ENCODE data around the gene OR2AK2.
"Not testable (repeated sequence)": the region's sequence is repeated elsewhere in the genome, so short reads cannot be mapped to it uniquely, and the experiment has no call there.

Gene OR2AK2

GRCh38 chr1:247936415-247936814 lies 28.6 kb upstream of the OR2AK2 start:
- TF ChIP-seq EZH2phosphoT487 (IDR thresholded peaks at IDR 0.05; ENCODE audit: low read length) (no peak), EZH2 (optimal IDR thresholded peaks at IDR 0.05; ENCODE audit: low read depth, low read length) (no peak), CTCF (IDR thresholded peaks at IDR 0.05; ENCODE audit: low read length) (no peak)
- H3K9ac ChIP-seq (ENCODE audit: low read length), result no peak overlapping the region
- no peaks in the 10 kb centered on the region for H3F3A ChIP-seq (ENCODE audit: insufficient read depth, low read length)
- H3K9me3 ChIP-seq (replicated peaks; ENCODE audit: insufficient read depth, low read length), result no peaks in the 10 kb centered on the region
- no peak overlapping the region for H3K27ac ChIP-seq (ENCODE audit: low read length)
- DNase-seq, result no peak
- no peak overlapping the region for H3K4me3 ChIP-seq (ENCODE audit: low read length)
- H3K4me1 ChIP-seq (ENCODE audit: low read length), result no peaks in the 10 kb centered on the region
- H3K36me3 ChIP-seq (replicated peaks; ENCODE audit: insufficient read depth, low read length), result no peaks in the 10 kb centered on the region
- no peaks in the 10 kb centered on the region for H3K9me2 ChIP-seq (replicated peaks; ENCODE audit: insufficient read depth, low read length)
- no peaks in the 10 kb centered on the region for H3K27me3 ChIP-seq (replicated peaks; ENCODE audit: insufficient read depth, low read length)
- no peak overlapping the region for H2AFZ ChIP-seq (ENCODE audit: low read length)
- no peak overlapping the region for H3K4me2 ChIP-seq (ENCODE audit: low read depth, low read length)
- H4K20me1 ChIP-seq (ENCODE audit: insufficient read depth, low read length), result no peaks in the 10 kb centered on the region
- no peaks in the 10 kb centered on the region for H3K79me2 ChIP-seq (ENCODE audit: low read length)

GRCh38 chr1:247936965-247937734 lies 27.9 kb upstream of the OR2AK2 start:
- H3F3A ChIP-seq (ENCODE audit: insufficient read depth, low read length); H3K36me3 ChIP-seq (replicated peaks; ENCODE audit: insufficient read depth, low read length); H3K9me3 ChIP-seq (replicated peaks; ENCODE audit: insufficient read depth, low read length); H3K79me2 ChIP-seq (ENCODE audit: low read length); H2AFZ ChIP-seq (ENCODE audit: low read length); H3K27me3 ChIP-seq (replicated peaks; ENCODE audit: insufficient read depth, low read length); H3K27ac ChIP-seq (ENCODE audit: low read length); H3K4me1 ChIP-seq (ENCODE audit: low read length); H3K9me2 ChIP-seq (replicated peaks; ENCODE audit: insufficient read depth, low read length); H4K20me1 ChIP-seq (ENCODE audit: insufficient read depth, low read length): not testable (repeated sequence)
- Histone ChIP-seq H3K4me3 (ENCODE audit: low read length) (peak overlapping the region; percentile 60), H3K9ac (ENCODE audit: low read length) (peak overlapping the region; percentile 24; the same call in 1 of the 2 replicates), H3K4me2 (ENCODE audit: low read depth, low read length) (peak overlapping the region; percentile 35; the same call in 1 of the 2 replicates)
- TF ChIP-seq CTCF (IDR thresholded peaks at IDR 0.05; ENCODE audit: low read length), result peak; percentile 85
- DNase-seq, result peak; percentile 83

GRCh38 chr1:247942624-247943023 lies 22.4 kb upstream of the OR2AK2 start:
- Histone ChIP-seq H3K36me3 (replicated peaks; ENCODE audit: insufficient read depth, low read length) (no peaks in the 10 kb centered on the region), H3K4me3 (ENCODE audit: low read length) (no peak overlapping the region), H3K4me1 (ENCODE audit: low read length) (no peaks in the 10 kb centered on the region), H3F3A (ENCODE audit: insufficient read depth, low read length) (no peaks in the 10 kb centered on the region), H3K27me3 (replicated peaks; ENCODE audit: insufficient read depth, low read length) (no peaks in the 10 kb centered on the region), H3K4me2 (ENCODE audit: low read depth, low read length) (no peak overlapping the region), H4K20me1 (ENCODE audit: insufficient read depth, low read length) (no peaks in the 10 kb centered on the region), H3K9me3 (replicated peaks; ENCODE audit: insufficient read depth, low read length) (no peaks in the 10 kb centered on the region), H2AFZ (ENCODE audit: low read length) (no peak overlapping the region), H3K27ac (ENCODE audit: low read length) (no peak overlapping the region), H3K9me2 (replicated peaks; ENCODE audit: insufficient read depth, low read length) (no peaks in the 10 kb centered on the region), H3K9ac (ENCODE audit: low read length) (no peak overlapping the region), H3K79me2 (ENCODE audit: low read length) (no peaks in the 10 kb centered on the region)
- TF ChIP-seq CTCF (IDR thresholded peaks at IDR 0.05; ENCODE audit: low read length) (no peak), EZH2phosphoT487 (IDR thresholded peaks at IDR 0.05; ENCODE audit: low read length) (no peak), EZH2 (optimal IDR thresholded peaks at IDR 0.05; ENCODE audit: low read depth, low read length) (no peak)
- no peak for DNase-seq
